WTC11 (cell line): Measurements from ENCODE around the gene BTN2A1. TPM values are rescaled to one million over a fixed set of nuclear protein-coding genes. Genes with fewer than 3 reads are reported as not detected.

Experiments
- ATAC-seq: fragments of 200-7000 bp; cut with Tn5 transposase; 2 replicates; pipeline ENCODE4 v1.10.0; 2021; ENCODE audit warnings: mild to moderate bottlenecking, moderate library complexity
- CTCF ChIA-PET: fragments of 300-600 bp; sonication (Branson Sonifier 250); formaldehyde crosslinking; loops from one replicate; lab custom pipeline; 2021; ENCODE audit warnings: antibody characterized with exemption; lab: Charles Lee
- POLR2A ChIA-PET: fragments of 350-600 bp; sonication (Branson Sonifier 250); formaldehyde crosslinking; loops from one replicate; lab custom pipeline; 2021; ENCODE audit warnings: antibody characterized with exemption; lab: Charles Lee
- DNase-seq: peaks from one replicate; pipeline ENCODE4 v3.0.0; 2021; ENCODE audit warnings: low spot score
- H3K27ac Mint-ChIP-seq: 2 replicates; pipeline ENCODE4 v1.8.0; 2021; ENCODE audit warnings: mixed read lengths
- H3K27me3 Mint-ChIP-seq: 2 replicates; pipeline ENCODE4 v1.8.0; 2021; ENCODE audit warnings: low read depth, mild to moderate bottlenecking, moderate library complexity, mixed read lengths
- H3K36me3 Mint-ChIP-seq: 2 replicates; pipeline ENCODE4 v1.8.0; 2021; ENCODE audit warnings: mixed read lengths
- H3K4me1 Mint-ChIP-seq: 2 replicates; pipeline ENCODE4 v1.8.0; 2022; ENCODE audit warnings: mixed read lengths
- H3K4me3 Mint-ChIP-seq: 2 replicates; pipeline ENCODE4 v1.8.0; 2021; ENCODE audit warnings: mild to moderate bottlenecking, moderate library complexity, mixed read lengths
- H3K9me3 Mint-ChIP-seq: 2 replicates; pipeline ENCODE4 v1.8.0; 2021; ENCODE audit warnings: mixed read lengths
- CBFB ChIP-seq: sonication (generic); formaldehyde crosslinking; IDR thresholded peaks from 2 replicates; pipeline ENCODE4 v1.8.1; 2022; ENCODE audit warnings: mild to moderate bottlenecking, low read depth, missing genetic modification reagents
- ETV6 ChIP-seq: sonication (generic); formaldehyde crosslinking; IDR thresholded peaks from 2 replicates; pipeline ENCODE4 v1.8.1; 2022; ENCODE audit warnings: mild to moderate bottlenecking, missing genetic modification reagents
- FOXP1 ChIP-seq: sonication (generic); formaldehyde crosslinking; IDR thresholded peaks from 2 replicates; pipeline ENCODE4 v1.8.0; 2022; ENCODE audit warnings: missing genetic modification reagents, mild to moderate bottlenecking, moderate library complexity, borderline replicate concordance
- KAT7 ChIP-seq: sonication (generic); formaldehyde crosslinking; IDR thresholded peaks from 2 replicates; pipeline ENCODE4 v1.8.1; 2023; ENCODE audit warnings: missing genetic modification reagents, mild to moderate bottlenecking, borderline replicate concordance
- NR1H2 ChIP-seq: sonication (generic); formaldehyde crosslinking; IDR thresholded peaks from 2 replicates; pipeline ENCODE4 v1.9.0; 2021; ENCODE audit warnings: mild to moderate bottlenecking, moderate library complexity, missing genetic modification reagents
- OVOL2 ChIP-seq: fragments of 250-450 bp; sonication (Bioruptor Pico); IDR thresholded peaks from 2 replicates; pipeline ENCODE4 v1.9.0; 2021; ENCODE audit warnings: mild to moderate bottlenecking, borderline replicate concordance
- PRRX2 ChIP-seq: fragments of 250-450 bp; sonication (Bioruptor Pico); IDR thresholded peaks from 2 replicates; pipeline ENCODE4 v1.8.0; 2021; ENCODE audit warnings: mild to moderate bottlenecking
- SMAD4 ChIP-seq: sonication (generic); formaldehyde crosslinking; IDR thresholded peaks from 2 replicates; pipeline ENCODE4 v1.8.0; 2022; ENCODE audit warnings: mild to moderate bottlenecking, missing genetic modification reagents
- ZNF138 ChIP-seq: sonication (generic); formaldehyde crosslinking; conservative IDR thresholded peaks from 2 replicates; pipeline ENCODE4 v1.8.1; 2022; ENCODE audit warnings: mild to moderate bottlenecking, moderate library complexity, missing genetic modification reagents
- ZNF232 ChIP-seq: sonication (generic); formaldehyde crosslinking; IDR thresholded peaks from 2 replicates; pipeline ENCODE4 v1.8.0; 2022; ENCODE audit warnings: mild to moderate bottlenecking, missing genetic modification reagents
- ZNF396 ChIP-seq: fragments of 250-450 bp; sonication (Bioruptor Pico); IDR thresholded peaks from 2 replicates; pipeline ENCODE4 v1.8.0; 2021; ENCODE audit warnings: mild to moderate bottlenecking, moderate library complexity, borderline replicate concordance
- ZNF416 ChIP-seq: fragments of 250-450 bp; sonication (Bioruptor Pico); IDR thresholded peaks from 2 replicates; pipeline ENCODE4 v1.9.0; 2021; ENCODE audit warnings: mild to moderate bottlenecking, inconsistent platforms
- ZNF423 ChIP-seq: fragments of 250-450 bp; sonication (Bioruptor Pico); IDR thresholded peaks from 2 replicates; pipeline ENCODE4 v2.1.2; 2022; ENCODE audit warnings: mild to moderate bottlenecking, moderate library complexity
- total RNA-seq: library from RNA; stranded (reverse); gene quantifications from 3 replicates; pipeline ENCODE4 v1.2.3, GENCODE V29; 2021
- TF ChIP-seq, protein P1 (sequence below): sonication (generic); formaldehyde crosslinking; IDR thresholded peaks from 2 replicates; pipeline ENCODE4 v1.8.1; 2023; ENCODE audit warnings: mild to moderate bottlenecking, missing genetic modification reagents, moderate library complexity
- TF ChIP-seq, protein P2 (sequence below): fragments of 200-600 bp; IDR thresholded peaks from 2 replicates; pipeline ENCODE4 v1.8.0; 2022; ENCODE audit warnings: antibody characterized with exemption
- TF ChIP-seq, protein P3 (sequence below): fragments of 250-450 bp; sonication (Bioruptor Pico); IDR thresholded peaks from 2 replicates; pipeline ENCODE4 v1.9.0; 2021; ENCODE audit warnings: mild to moderate bottlenecking
- TF ChIP-seq, protein P4 (sequence below): sonication (generic); formaldehyde crosslinking; IDR thresholded peaks from 2 replicates; pipeline ENCODE4 v1.8.1; 2023; ENCODE audit warnings: mild to moderate bottlenecking, moderate library complexity, missing genetic modification reagents

Gene BTN2A1
- total RNA-seq, 1 experiment from 2014 or later: 9.9 TPM

DNA sequence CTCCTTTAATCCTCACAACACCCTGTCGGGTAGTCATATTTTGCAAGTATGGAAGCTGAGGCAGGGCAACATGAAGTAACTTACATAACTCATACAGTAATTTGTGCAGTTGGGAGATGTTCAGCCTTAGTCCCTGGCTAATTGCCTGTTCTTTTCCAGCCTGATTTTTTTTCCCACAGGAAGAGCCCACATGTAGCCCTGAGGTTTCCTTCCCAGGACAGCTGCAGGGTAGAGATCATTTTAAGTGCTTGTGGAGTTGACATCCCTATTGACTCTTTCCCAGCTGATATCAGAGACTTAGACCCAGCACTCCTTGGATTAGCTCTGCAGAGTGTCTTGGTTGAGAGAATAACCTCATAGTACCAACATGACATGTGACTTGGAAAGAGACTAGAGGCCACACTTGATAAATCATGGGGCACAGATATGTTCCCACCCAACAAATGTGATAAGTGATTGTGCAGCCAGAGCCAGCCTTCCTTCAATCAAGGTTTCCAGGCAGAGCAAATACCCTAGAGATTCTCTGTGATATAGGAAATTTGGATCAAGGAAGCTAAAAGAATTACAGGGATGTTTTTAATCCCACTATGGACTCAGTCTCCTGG, 5.0 kb upstream of the BTN2A1 start:
- CTCF ChIA-PET: interaction anchor here (1.7 kb wide), 1 partner anchor 111 kb away, joined by 7 read pairs; no protein-coding TSS in a partner anchor

DNA sequence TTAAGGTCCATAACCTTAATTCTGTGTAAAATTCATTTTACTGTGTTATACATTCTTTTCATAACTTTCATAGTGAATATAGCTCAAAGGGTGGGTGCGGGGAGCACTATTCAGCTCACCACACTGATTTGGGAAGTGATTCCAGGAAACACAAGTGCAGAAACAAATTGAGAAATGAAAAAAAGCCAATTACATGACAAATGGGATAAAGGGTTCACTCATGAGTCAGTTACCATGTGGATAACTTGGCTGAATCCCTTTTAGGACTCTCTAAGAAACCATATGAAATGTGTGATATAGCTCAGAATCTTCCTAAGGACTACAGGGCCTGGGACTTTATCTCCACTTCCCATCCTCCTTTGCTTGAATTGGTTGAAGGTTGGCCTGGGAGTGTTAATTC, 3.1 kb upstream of the BTN2A1 start:
- CTCF ChIA-PET: interaction anchor here (0.6 to 1.7 kb wide), 3 partner anchors 71 to 118 kb away, joined by 3 to 7 read pairs (median 4); no protein-coding TSS in a partner anchor
- H3K36me3 Mint-ChIP-seq: peaks cover 7% of the 10 kb centered on the region
- ATAC-seq: no peak
- POLR2A ChIA-PET: no interaction called here
- no peak overlapping the region for H3K27ac Mint-ChIP-seq
- no peaks in the 10 kb centered on the region for H3K9me3 Mint-ChIP-seq
- H3K27me3 Mint-ChIP-seq: peaks cover 6% of the 10 kb centered on the region
- no peak for TF ChIP-seq ZNF396 (CRISPR knock-in tag)
- TF ChIP-seq CBFB (CRISPR knock-in tag): no peak
- TF ChIP-seq, protein P1, sequence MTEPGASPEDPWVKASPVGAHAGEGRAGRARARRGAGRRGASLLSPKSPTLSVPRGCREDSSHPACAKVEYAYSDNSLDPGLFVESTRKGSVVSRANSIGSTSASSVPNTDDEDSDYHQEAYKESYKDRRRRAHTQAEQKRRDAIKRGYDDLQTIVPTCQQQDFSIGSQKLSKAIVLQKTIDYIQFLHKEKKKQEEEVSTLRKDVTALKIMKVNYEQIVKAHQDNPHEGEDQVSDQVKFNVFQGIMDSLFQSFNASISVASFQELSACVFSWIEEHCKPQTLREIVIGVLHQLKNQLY (CRISPR knock-in tag): no peak
- TF ChIP-seq KAT7 (CRISPR knock-in tag): no peak
- no peak for TF ChIP-seq ETV6 (CRISPR knock-in tag)
- TF ChIP-seq, all 79 proteins: peak for 0
- no peak for DNase-seq
- Mint-ChIP-seq H3K4me3 (no peak overlapping the region), H3K4me1 (peaks cover 15% of the 10 kb centered on the region)

More for the DNA sequence above, 5.0 kb upstream of the BTN2A1 start:
- ATAC-seq (no peak), DNase-seq (no peak)
- Mint-ChIP-seq H3K4me1 (peaks cover 10% of the 10 kb centered on the region), H3K27ac (no peak overlapping the region), H3K9me3 (no peaks in the 10 kb centered on the region), H3K27me3 (peaks cover 6% of the 10 kb centered on the region), H3K4me3 (no peak overlapping the region), H3K36me3 (no peaks in the 10 kb centered on the region)
- POLR2A ChIA-PET: no interaction called here
- TF ChIP-seq FOXP1 (no peak), PRRX2 (no peak), KAT7 (CRISPR knock-in tag) (no peak), ZNF232 (no peak), ZNF423 (CRISPR knock-in tag) (no peak), ZNF138 (CRISPR knock-in tag) (no peak), OVOL2 (CRISPR knock-in tag) (no peak), ZNF416 (CRISPR knock-in tag) (no peak), SMAD4 (no peak), NR1H2 (CRISPR knock-in tag) (no peak)
- TF ChIP-seq, protein P2, sequence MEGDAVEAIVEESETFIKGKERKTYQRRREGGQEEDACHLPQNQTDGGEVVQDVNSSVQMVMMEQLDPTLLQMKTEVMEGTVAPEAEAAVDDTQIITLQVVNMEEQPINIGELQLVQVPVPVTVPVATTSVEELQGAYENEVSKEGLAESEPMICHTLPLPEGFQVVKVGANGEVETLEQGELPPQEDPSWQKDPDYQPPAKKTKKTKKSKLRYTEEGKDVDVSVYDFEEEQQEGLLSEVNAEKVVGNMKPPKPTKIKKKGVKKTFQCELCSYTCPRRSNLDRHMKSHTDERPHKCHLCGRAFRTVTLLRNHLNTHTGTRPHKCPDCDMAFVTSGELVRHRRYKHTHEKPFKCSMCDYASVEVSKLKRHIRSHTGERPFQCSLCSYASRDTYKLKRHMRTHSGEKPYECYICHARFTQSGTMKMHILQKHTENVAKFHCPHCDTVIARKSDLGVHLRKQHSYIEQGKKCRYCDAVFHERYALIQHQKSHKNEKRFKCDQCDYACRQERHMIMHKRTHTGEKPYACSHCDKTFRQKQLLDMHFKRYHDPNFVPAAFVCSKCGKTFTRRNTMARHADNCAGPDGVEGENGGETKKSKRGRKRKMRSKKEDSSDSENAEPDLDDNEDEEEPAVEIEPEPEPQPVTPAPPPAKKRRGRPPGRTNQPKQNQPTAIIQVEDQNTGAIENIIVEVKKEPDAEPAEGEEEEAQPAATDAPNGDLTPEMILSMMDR: no peak
- TF ChIP-seq, protein P3, sequence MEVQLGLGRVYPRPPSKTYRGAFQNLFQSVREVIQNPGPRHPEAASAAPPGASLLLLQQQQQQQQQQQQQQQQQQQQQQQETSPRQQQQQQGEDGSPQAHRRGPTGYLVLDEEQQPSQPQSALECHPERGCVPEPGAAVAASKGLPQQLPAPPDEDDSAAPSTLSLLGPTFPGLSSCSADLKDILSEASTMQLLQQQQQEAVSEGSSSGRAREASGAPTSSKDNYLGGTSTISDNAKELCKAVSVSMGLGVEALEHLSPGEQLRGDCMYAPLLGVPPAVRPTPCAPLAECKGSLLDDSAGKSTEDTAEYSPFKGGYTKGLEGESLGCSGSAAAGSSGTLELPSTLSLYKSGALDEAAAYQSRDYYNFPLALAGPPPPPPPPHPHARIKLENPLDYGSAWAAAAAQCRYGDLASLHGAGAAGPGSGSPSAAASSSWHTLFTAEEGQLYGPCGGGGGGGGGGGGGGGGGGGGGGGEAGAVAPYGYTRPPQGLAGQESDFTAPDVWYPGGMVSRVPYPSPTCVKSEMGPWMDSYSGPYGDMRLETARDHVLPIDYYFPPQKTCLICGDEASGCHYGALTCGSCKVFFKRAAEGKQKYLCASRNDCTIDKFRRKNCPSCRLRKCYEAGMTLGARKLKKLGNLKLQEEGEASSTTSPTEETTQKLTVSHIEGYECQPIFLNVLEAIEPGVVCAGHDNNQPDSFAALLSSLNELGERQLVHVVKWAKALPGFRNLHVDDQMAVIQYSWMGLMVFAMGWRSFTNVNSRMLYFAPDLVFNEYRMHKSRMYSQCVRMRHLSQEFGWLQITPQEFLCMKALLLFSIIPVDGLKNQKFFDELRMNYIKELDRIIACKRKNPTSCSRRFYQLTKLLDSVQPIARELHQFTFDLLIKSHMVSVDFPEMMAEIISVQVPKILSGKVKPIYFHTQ (CRISPR knock-in tag): no peak
- TF ChIP-seq, protein P4, sequence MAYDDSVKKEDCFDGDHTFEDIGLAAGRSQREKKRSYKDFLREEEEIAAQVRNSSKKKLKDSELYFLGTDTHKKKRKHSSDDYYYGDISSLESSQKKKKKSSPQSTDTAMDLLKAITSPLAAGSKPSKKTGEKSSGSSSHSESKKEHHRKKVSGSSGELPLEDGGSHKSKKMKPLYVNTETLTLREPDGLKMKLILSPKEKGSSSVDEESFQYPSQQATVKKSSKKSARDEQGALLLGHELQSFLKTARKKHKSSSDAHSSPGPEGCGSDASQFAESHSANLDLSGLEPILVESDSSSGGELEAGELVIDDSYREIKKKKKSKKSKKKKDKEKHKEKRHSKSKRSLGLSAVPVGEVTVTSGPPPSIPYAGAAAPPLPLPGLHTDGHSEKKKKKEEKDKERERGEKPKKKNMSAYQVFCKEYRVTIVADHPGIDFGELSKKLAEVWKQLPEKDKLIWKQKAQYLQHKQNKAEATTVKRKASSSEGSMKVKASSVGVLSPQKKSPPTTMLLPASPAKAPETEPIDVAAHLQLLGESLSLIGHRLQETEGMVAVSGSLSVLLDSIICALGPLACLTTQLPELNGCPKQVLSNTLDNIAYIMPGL (CRISPR knock-in tag): no peak
- TF ChIP-seq, all 79 proteins: peak for 0
